OCI-LY7 (cell line): Measurements from ENCODE around the gene CH25H.

ENCODE experiments used
- CTCF ChIP-seq: fragments of 200-600 bp; sonication (generic); conservative IDR thresholded peaks from 2 replicates; pipeline ENCODE4 v1.5.1; 2014; ENCODE audit warnings: mild to moderate bottlenecking, antibody characterized with exemption, low read length, moderate library complexity, mixed read lengths
- EZH2phosphoT487 ChIP-seq: fragments of 200-600 bp; sonication (generic); IDR thresholded peaks from 2 replicates; pipeline ENCODE4 v1.6.1; 2018; ENCODE audit warnings: low read depth, borderline replicate concordance, mild to moderate bottlenecking, mixed run types, antibody characterized with exemption, low read length, moderate library complexity, mixed read lengths

GRCh38 chr10:89228146-89228545 is 21.0 kb upstream of the CH25H start:
- no peak for TF ChIP-seq CTCF
- TF ChIP-seq EZH2phosphoT487: no peak
